ENCODE results near the gene ZDHHC14. TPM values are rescaled to one million over a fixed set of nuclear protein-coding genes. Genes with fewer than 3 reads are reported as not detected.

ZDHHC14 gene
- total and polyA plus RNA-seq, 2 experiments from 2014 or later, result 3.0 to 7.4 TPM

DNA sequence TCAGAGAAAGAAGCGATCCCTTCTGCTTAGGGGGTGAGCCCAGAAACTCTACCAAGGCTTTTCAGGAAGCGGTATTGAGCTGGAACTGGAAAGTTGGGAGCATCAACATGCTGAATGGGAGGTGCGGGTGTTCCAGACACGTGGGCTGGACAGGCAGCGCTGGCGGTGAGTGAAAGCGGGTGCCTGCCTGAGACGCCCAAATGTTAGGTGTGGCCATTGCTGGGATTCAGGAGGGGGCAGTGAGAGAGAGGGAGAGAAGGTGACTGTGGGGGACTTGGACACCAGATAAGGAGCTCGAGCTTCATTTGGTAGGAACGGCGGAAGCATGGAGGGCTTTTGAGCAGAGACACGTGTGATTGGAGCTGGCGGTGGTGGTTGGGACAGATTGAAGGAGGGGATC, 157.7 kb downstream of the ZDHHC14 start:
- Mint-ChIP-seq H3K27me3 (ENCODE audit: insufficient read depth, low read depth, poor library complexity) (peaks cover 10% of the 10 kb centered on the region), H3K4me1 (peaks cover 29% of the 10 kb centered on the region), H3K4me3 (no peak overlapping the region), H3K27ac (0 out of 2 replicates have a peak overlapping the region, but pooled peaks have one; percentile 1), H3K9me3 (no peaks in the 10 kb centered on the region; the same call in 2 of the 3 replicates), H3K36me3 (ENCODE audit: low read depth) (peaks cover 6% of the 10 kb centered on the region; the same call in 2 of the 3 replicates)
- H2AFZ ChIP-seq, result no peak overlapping the region
- peaks cover 23% of the 10 kb centered on the region for H3K4me1 ChIP-seq (ENCODE audit: insufficient read depth)
- H3K36me3 ChIP-seq (ENCODE audit: insufficient read depth), result no peaks in the 10 kb centered on the region
- H3F3A ChIP-seq (replicated peaks; ENCODE audit: low read depth), result no peaks in the 10 kb centered on the region
- H3K4me3 ChIP-seq, result no peak overlapping the region
- no peaks in the 10 kb centered on the region for H4K20me1 ChIP-seq (replicated peaks; ENCODE audit: insufficient read depth)
- ATAC-seq, result no peak
- no peak for DNase-seq (ENCODE audit: low spot score)
- no peak overlapping the region for H3K27ac ChIP-seq (ENCODE audit: low read depth)
- TF ChIP-seq, protein P1, sequence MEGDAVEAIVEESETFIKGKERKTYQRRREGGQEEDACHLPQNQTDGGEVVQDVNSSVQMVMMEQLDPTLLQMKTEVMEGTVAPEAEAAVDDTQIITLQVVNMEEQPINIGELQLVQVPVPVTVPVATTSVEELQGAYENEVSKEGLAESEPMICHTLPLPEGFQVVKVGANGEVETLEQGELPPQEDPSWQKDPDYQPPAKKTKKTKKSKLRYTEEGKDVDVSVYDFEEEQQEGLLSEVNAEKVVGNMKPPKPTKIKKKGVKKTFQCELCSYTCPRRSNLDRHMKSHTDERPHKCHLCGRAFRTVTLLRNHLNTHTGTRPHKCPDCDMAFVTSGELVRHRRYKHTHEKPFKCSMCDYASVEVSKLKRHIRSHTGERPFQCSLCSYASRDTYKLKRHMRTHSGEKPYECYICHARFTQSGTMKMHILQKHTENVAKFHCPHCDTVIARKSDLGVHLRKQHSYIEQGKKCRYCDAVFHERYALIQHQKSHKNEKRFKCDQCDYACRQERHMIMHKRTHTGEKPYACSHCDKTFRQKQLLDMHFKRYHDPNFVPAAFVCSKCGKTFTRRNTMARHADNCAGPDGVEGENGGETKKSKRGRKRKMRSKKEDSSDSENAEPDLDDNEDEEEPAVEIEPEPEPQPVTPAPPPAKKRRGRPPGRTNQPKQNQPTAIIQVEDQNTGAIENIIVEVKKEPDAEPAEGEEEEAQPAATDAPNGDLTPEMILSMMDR (conservative IDR thresholded peaks at IDR 0.05; ENCODE audit: low read depth in 2 of 2), result no peak
- TF ChIP-seq POLR2AphosphoS5 (IDR thresholded peaks at IDR 0.05; ENCODE audit: low read depth), result no peak
- no peak for TF ChIP-seq STAT1 (IDR thresholded peaks at IDR 0.05; ENCODE audit: unreplicated experiment)
- TF ChIP-seq, protein P2, sequence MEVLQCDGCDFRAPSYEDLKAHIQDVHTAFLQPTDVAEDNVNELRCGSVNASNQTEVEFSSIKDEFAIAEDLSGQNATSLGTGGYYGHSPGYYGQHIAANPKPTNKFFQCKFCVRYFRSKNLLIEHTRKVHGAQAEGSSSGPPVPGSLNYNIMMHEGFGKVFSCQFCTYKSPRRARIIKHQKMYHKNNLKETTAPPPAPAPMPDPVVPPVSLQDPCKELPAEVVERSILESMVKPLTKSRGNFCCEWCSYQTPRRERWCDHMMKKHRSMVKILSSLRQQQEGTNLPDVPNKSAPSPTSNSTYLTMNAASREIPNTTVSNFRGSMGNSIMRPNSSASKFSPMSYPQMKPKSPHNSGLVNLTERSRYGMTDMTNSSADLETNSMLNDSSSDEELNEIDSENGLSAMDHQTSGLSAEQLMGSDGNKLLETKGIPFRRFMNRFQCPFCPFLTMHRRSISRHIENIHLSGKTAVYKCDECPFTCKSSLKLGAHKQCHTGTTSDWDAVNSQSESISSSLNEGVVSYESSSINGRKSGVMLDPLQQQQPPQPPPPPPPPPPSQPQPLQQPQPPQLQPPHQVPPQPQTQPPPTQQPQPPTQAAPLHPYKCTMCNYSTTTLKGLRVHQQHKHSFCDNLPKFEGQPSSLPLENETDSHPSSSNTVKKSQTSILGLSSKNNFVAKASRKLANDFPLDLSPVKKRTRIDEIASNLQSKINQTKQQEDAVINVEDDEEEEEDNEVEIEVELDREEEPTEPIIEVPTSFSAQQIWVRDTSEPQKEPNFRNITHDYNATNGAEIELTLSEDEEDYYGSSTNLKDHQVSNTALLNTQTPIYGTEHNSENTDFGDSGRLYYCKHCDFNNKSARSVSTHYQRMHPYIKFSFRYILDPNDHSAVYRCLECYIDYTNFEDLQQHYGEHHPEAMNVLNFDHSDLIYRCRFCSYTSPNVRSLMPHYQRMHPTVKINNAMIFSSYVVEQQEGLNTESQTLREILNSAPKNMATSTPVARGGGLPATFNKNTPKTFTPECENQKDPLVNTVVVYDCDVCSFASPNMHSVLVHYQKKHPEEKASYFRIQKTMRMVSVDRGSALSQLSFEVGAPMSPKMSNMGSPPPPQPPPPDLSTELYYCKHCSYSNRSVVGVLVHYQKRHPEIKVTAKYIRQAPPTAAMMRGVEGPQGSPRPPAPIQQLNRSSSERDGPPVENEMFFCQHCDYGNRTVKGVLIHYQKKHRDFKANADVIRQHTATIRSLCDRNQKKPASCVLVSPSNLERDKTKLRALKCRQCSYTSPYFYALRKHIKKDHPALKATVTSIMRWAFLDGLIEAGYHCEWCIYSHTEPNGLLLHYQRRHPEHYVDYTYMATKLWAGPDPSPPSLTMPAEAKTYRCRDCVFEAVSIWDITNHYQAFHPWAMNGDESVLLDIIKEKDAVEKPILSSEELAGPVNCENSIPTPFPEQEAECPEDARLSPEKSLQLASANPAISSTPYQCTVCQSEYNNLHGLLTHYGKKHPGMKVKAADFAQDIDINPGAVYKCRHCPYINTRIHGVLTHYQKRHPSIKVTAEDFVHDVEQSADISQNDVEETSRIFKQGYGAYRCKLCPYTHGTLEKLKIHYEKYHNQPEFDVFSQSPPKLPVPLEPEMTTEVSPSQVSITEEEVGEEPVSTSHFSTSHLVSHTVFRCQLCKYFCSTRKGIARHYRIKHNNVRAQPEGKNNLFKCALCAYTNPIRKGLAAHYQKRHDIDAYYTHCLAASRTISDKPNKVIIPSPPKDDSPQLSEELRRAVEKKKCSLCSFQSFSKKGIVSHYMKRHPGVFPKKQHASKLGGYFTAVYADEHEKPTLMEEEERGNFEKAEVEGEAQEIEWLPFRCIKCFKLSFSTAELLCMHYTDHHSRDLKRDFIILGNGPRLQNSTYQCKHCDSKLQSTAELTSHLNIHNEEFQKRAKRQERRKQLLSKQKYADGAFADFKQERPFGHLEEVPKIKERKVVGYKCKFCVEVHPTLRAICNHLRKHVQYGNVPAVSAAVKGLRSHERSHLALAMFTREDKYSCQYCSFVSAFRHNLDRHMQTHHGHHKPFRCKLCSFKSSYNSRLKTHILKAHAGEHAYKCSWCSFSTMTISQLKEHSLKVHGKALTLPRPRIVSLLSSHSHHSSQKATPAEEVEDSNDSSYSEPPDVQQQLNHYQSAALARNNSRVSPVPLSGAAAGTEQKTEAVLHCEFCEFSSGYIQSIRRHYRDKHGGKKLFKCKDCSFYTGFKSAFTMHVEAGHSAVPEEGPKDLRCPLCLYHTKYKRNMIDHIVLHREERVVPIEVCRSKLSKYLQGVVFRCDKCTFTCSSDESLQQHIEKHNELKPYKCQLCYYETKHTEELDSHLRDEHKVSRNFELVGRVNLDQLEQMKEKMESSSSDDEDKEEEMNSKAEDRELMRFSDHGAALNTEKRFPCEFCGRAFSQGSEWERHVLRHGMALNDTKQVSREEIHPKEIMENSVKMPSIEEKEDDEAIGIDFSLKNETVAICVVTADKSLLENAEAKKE (CRISPR knock-in tag; IDR thresholded peaks at IDR 0.05), result no peak
- TF ChIP-seq, protein P3, sequence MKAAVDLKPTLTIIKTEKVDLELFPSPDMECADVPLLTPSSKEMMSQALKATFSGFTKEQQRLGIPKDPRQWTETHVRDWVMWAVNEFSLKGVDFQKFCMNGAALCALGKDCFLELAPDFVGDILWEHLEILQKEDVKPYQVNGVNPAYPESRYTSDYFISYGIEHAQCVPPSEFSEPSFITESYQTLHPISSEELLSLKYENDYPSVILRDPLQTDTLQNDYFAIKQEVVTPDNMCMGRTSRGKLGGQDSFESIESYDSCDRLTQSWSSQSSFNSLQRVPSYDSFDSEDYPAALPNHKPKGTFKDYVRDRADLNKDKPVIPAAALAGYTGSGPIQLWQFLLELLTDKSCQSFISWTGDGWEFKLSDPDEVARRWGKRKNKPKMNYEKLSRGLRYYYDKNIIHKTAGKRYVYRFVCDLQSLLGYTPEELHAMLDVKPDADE (IDR thresholded peaks at IDR 0.05), result no peak
- no peak for TF ChIP-seq ZNF114 (CRISPR knock-in tag; IDR thresholded peaks at IDR 0.05)
- TF ChIP-seq NANOG (IDR thresholded peaks at IDR 0.05; ENCODE audit: borderline replicate concordance), result no peak
- TF ChIP-seq EZH2phosphoT487 (IDR thresholded peaks at IDR 0.05; ENCODE audit: unreplicated experiment), result no peak
- H3K9me2 ChIP-seq (ENCODE audit: insufficient read depth), result no peaks in the 10 kb centered on the region
- no peaks in the 10 kb centered on the region for H3K79me2 ChIP-seq (replicated peaks; ENCODE audit: insufficient read depth)
- H3K27me3 ChIP-seq (ENCODE audit: insufficient read depth), result no peaks in the 10 kb centered on the region
- no peak overlapping the region for H3K4me2 ChIP-seq
